22Rv1 (cell line): ENCODE results near the gene MFSD2B.
A peak's percentile ranks its signal among the peaks of the same experiment; 100 is the strongest.

Experiments
- H3K27ac ChIP-seq: fragments of 450-650 bp; 2 replicates; pipeline ENCODE4 v1.5.1; 2017
- CTCF ChIP-seq: fragments of 450-650 bp; IDR thresholded peaks from 2 replicates; pipeline ENCODE4 v1.5.1; 2017; ENCODE audit warnings: mild to moderate bottlenecking
- ZFX ChIP-seq: fragments of 450-650 bp; IDR thresholded peaks from 2 replicates; pipeline ENCODE4 v1.6.1; 2017; ENCODE audit warnings: antibody characterized with exemption, borderline replicate concordance

Gene MFSD2B

GRCh38 chr2:24058564-24059271 is 48.8 kb downstream of the MFSD2B start:
- H3K27ac ChIP-seq = no peak overlapping the region
- TF ChIP-seq ZFX (no peak), CTCF (no peak)

GRCh38 chr2:24065341-24065740 is 55.5 kb downstream of the MFSD2B start:
- H3K27ac ChIP-seq = no peak overlapping the region
- TF ChIP-seq ZFX (no peak), CTCF (no peak)

GRCh38 chr2:24072259-24072658 is 62.4 kb downstream of the MFSD2B start:
- no peak overlapping the region for H3K27ac ChIP-seq
- no peak for TF ChIP-seq CTCF
- TF ChIP-seq ZFX = no peak

GRCh38 chr2:24073816-24074215 is 63.9 kb downstream of the MFSD2B start:
- TF ChIP-seq CTCF (no peak), ZFX (no peak)
- H3K27ac ChIP-seq = no peak overlapping the region

- peak overlapping the region; percentile 81 for H3K27ac ChIP-seq
- TF ChIP-seq CTCF (no peak), ZFX (no peak)
Observed at GRCh38 chr2:24075259-24075658, 65.4 kb downstream of the MFSD2B start.
